ENCODE data around the gene TECTA. TPM values are rescaled to one million over a fixed set of nuclear protein-coding genes. Genes with fewer than 3 reads are reported as not detected.

TECTA gene
- total RNA-seq, 1 donor from 2014 or later: 2.9 TPM

DNA sequence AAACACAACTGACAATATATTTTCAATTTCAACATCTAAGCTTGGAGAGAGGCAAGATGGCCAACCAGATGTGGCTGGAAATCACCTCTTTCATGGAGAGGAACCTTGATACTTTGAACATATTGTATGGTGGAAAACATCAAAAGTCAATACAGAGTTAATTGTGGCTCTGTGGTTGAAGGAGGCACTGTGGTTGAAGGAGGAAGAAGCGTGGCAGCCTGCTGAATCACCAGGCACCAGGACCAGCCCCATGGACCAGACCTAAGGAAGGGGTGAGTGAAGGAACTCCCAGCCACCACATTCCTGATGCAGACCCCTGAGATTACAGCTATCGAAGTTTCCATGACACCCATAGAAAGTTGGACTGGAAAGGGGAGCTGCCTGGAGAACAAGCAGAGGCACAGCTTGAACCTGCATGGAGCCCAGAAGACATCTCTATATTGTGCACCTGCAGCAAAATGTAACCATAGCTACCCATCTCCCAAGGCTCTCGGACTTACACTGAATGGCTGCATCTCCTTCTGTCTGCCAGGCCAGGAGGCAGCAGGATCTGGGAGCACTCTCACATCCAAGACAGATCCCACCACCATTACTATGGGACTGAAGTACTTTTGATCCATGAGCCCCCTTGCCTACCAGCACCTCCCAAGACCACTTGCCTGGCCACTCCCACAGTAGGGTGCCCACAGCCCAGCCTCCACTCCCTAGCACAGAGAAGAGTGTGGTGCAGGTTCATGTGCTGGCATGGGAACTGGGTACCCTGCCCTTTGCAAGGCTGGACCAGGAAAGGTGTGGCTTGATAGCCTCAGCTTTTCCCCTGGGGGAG lies 111.7 kb downstream of the TECTA start:
- no peaks in the 10 kb centered on the region for H3K36me3 Mint-ChIP-seq (ENCODE audit: unreplicated experiment)
- no peaks in the 10 kb centered on the region for H3K9me3 Mint-ChIP-seq (ENCODE audit: unreplicated experiment)
- no peak overlapping the region for H3K27ac Mint-ChIP-seq (ENCODE audit: unreplicated experiment)
- DNase-seq: no peak
- H3K4me3 Mint-ChIP-seq (ENCODE audit: unreplicated experiment): no peak overlapping the region
- TF ChIP-seq, protein P1, sequence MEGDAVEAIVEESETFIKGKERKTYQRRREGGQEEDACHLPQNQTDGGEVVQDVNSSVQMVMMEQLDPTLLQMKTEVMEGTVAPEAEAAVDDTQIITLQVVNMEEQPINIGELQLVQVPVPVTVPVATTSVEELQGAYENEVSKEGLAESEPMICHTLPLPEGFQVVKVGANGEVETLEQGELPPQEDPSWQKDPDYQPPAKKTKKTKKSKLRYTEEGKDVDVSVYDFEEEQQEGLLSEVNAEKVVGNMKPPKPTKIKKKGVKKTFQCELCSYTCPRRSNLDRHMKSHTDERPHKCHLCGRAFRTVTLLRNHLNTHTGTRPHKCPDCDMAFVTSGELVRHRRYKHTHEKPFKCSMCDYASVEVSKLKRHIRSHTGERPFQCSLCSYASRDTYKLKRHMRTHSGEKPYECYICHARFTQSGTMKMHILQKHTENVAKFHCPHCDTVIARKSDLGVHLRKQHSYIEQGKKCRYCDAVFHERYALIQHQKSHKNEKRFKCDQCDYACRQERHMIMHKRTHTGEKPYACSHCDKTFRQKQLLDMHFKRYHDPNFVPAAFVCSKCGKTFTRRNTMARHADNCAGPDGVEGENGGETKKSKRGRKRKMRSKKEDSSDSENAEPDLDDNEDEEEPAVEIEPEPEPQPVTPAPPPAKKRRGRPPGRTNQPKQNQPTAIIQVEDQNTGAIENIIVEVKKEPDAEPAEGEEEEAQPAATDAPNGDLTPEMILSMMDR (IDR thresholded peaks at IDR 0.05; ENCODE audit: partially characterized antibody, unreplicated experiment): no peak
- H3K27me3 Mint-ChIP-seq (ENCODE audit: unreplicated experiment): no peaks in the 10 kb centered on the region
- H3K4me1 Mint-ChIP-seq (ENCODE audit: low read depth, unreplicated experiment): no peaks in the 10 kb centered on the region

DNA sequence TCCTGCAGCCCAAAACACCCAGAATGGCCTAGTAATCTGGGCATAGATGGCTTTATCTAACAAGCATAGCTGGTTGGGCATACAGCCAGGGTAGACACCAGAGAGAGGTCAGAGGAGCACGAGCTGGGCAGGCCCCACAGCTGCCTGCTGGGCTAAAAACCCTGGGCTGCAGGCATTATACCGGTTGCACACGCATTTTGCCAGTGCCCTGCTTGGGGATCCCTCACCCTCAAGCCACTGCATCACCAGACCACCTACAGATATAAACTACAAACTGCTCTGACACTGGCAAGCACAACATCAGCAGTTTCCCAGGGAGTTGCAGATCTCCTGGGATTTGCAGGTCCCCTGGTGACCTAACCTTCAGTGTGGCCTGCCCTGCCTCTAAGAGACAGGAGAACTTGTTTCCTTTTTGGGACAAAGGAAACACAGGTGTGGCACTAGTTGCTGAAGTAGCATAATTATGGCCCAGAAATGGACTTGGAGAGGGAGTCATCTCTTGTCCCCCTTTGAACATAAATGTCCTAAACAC lies 112.4 kb downstream of the TECTA start:
- DNase-seq: no peak
- no peaks in the 10 kb centered on the region for H3K36me3 Mint-ChIP-seq (ENCODE audit: unreplicated experiment)
- TF ChIP-seq, protein P1 (IDR thresholded peaks at IDR 0.05; ENCODE audit: partially characterized antibody, unreplicated experiment): no peak
- H3K9me3 Mint-ChIP-seq (ENCODE audit: unreplicated experiment): no peaks in the 10 kb centered on the region
- H3K27ac Mint-ChIP-seq (ENCODE audit: unreplicated experiment): no peak overlapping the region
- H3K27me3 Mint-ChIP-seq (ENCODE audit: unreplicated experiment): no peaks in the 10 kb centered on the region
- no peaks in the 10 kb centered on the region for H3K4me1 Mint-ChIP-seq (ENCODE audit: low read depth, unreplicated experiment)
- no peak overlapping the region for H3K4me3 Mint-ChIP-seq (ENCODE audit: unreplicated experiment)

DNA sequence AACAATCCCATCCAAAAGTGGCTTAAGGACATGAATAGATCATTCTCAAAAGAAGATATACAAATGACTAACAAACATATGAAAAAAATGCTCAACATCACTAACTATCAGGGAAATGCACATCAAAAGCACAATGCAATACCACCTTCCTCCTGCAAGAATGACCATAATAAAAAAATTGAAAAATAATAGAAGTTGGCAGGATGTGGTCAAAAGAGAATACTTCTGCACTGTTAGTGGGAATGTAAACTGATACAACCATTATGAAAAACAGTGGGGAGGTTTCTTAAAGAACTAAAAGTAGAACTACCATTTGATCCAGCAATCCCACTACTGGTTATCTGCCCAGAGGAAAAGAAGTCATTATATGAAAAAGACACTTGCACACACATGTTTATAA lies 113.8 kb downstream of the TECTA start:
- Mint-ChIP-seq H3K4me3 (ENCODE audit: unreplicated experiment) (no peak overlapping the region), H3K9me3 (ENCODE audit: unreplicated experiment) (no peaks in the 10 kb centered on the region), H3K27me3 (ENCODE audit: unreplicated experiment) (peaks cover 2% of the 10 kb centered on the region), H3K4me1 (ENCODE audit: low read depth, unreplicated experiment) (no peaks in the 10 kb centered on the region), H3K27ac (ENCODE audit: unreplicated experiment) (no peak overlapping the region), H3K36me3 (ENCODE audit: unreplicated experiment) (no peaks in the 10 kb centered on the region)
- no peak for DNase-seq
- TF ChIP-seq, protein P1 (IDR thresholded peaks at IDR 0.05; ENCODE audit: partially characterized antibody, unreplicated experiment): no peak

DNA sequence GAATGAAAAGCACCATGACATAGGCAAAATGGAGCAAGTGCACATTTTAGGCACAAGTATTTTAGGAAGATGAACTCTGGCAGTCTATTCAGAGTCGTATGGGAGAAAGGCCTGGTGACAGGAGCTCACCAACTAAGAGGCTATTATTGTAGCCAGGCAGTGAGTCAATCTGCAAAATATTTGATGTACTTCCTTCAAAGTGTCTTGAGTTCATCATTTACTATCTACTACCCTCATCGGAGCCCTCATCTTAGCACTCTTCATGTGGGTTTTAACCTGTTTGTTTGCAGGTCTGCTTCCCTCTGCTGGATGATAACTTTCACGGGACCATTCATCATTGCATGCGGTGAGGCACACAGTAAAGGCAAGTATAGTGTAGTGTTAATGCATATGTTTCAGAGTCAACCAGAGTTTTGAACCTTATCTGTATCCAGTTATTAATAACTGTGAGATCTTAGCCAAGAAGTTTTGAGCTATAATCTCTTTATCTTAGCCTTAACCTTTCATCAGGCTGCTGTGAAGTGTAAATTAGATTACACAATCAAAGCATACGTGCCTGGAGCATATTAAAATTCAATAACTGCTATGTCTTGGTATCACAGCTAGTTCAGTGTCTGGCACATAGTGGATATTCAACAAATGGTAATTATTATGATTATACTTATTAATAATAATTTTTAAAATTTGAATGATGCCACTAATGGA lies 120.6 kb downstream of the TECTA start:
- Mint-ChIP-seq H3K9me3 (ENCODE audit: unreplicated experiment) (no peaks in the 10 kb centered on the region), H3K4me3 (ENCODE audit: unreplicated experiment) (no peak overlapping the region), H3K27me3 (ENCODE audit: unreplicated experiment) (peaks cover 2% of the 10 kb centered on the region), H3K36me3 (ENCODE audit: unreplicated experiment) (no peaks in the 10 kb centered on the region), H3K27ac (ENCODE audit: unreplicated experiment) (no peak overlapping the region), H3K4me1 (ENCODE audit: low read depth, unreplicated experiment) (no peaks in the 10 kb centered on the region)
- TF ChIP-seq, protein P1 (IDR thresholded peaks at IDR 0.05; ENCODE audit: partially characterized antibody, unreplicated experiment): no peak
- no peak for DNase-seq

DNA sequence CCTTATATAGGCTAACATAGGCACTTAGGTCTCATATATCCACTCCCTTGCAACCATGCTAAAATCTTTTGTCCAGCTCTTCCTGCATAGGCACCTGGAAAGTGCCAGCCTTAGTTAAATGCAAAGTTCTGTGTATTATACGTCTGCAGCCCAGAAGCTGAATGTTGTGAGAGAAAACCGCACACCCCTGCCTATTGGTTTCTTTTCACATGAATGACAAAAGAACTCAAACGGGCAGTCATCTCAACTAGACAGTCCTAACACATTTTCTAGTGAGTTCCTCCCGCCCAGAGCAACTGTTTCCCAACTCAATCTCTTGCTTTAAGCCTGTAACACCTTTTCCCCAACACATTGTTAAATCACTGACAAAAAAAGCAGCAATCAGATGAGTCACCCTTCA lies 122.1 kb downstream of the TECTA start:
- H3K27ac Mint-ChIP-seq (ENCODE audit: unreplicated experiment): no peak overlapping the region
- no peaks in the 10 kb centered on the region for H3K9me3 Mint-ChIP-seq (ENCODE audit: unreplicated experiment)
- H3K36me3 Mint-ChIP-seq (ENCODE audit: unreplicated experiment): peaks cover 8% of the 10 kb centered on the region
- DNase-seq: no peak
- H3K4me1 Mint-ChIP-seq (ENCODE audit: low read depth, unreplicated experiment): no peaks in the 10 kb centered on the region
- no peak overlapping the region for H3K4me3 Mint-ChIP-seq (ENCODE audit: unreplicated experiment)
- TF ChIP-seq, protein P1 (IDR thresholded peaks at IDR 0.05; ENCODE audit: partially characterized antibody, unreplicated experiment): no peak
- peaks cover 2% of the 10 kb centered on the region for H3K27me3 Mint-ChIP-seq (ENCODE audit: unreplicated experiment)

Data from glutamatergic neuron (in vitro differentiated cells).